Psoas muscle (tissue), 8 donors: ENCODE results near the gene SBNO2. TPM values are rescaled to one million over a fixed set of nuclear protein-coding genes. Genes with fewer than 3 reads are reported as not detected.

Source experiments
- ATAC-seq, 4 donors: fragments of 200-7000 bp; cut with Tn5 transposase; one replicate each; pipeline ENCODE4 v1.9.1; 2020; ENCODE audit warnings: moderate library complexity in 3 of 4, mild to moderate bottlenecking in 2 of 4
- DNase-seq, 2 donors: peaks; one replicate each; pipeline ENCODE4 v3.0.0-alpha.2; 2020
- H3K27ac ChIP-seq: fragments of 200-600 bp; one replicate; pipeline ENCODE4 v1.8.0; 2022
- H3K27me3 ChIP-seq, 3 donors: fragments of 200-600 bp in 1 of 3; one replicate each; pipeline versions ENCODE4 v1.6.1 to v1.8.0; 2013 to 2022; ENCODE audit warnings: low read length in 2 of 3, mild to moderate bottlenecking in 2 of 3, moderate library complexity in 1 of 3; ENCODE audit not compliant: insufficient read depth in 3 of 3
- H3K36me3 ChIP-seq, 2 donors: fragments of 200-600 bp in 1 of 2; one replicate each; pipeline versions ENCODE4 v1.6.1 to v1.8.0; 2013 to 2022; ENCODE audit warnings: low read depth in 1 of 2, mild to moderate bottlenecking in 1 of 2, moderate library complexity in 1 of 2; ENCODE audit not compliant: insufficient read depth in 1 of 2
- H3K4me1 ChIP-seq: fragments of 200-600 bp; one replicate; pipeline ENCODE4 v1.8.0; 2022
- H3K4me3 ChIP-seq: fragments of 200-600 bp; one replicate; pipeline ENCODE4 v1.8.0; 2022; ENCODE audit warnings: mild to moderate bottlenecking
- H3K9me3 ChIP-seq: fragments of 200-600 bp; one replicate; pipeline ENCODE4 v1.8.0; 2022
- WGBS, 3 donors: extraction: QIAGEN DNeasy Blood & Tissue Kit; methylation state at CpG; one replicate each; pipeline versions ENCODE4 v1.1.6 to v1.1.7; 2013; 5-methylcytosine and 5-hydroxymethylcytosine counted together
- intact Hi-C, 2 donors: fragments of 100-400 bp; cut with DNase I; formaldehyde crosslinking; loops; one replicate each; pipeline versions ENCODE4 v1.11.0 to v1.14.2; 2022
- polyA plus RNA-seq, 3 donors: library from polyadenylated mRNA; stranded (reverse); fragments of 200-250 nt; gene quantifications; one replicate each; pipeline ENCODE4 v1.2.3, GENCODE V29; 2013
- total RNA-seq, 4 donors: library from RNA; stranded (reverse); fragmentation: NEBNext Ultra II Directional in 2 of 4; extraction: Animal tissue kit (Norgen Biotek cat#: 25700) in 2 of 4; gene quantifications; one replicate each; pipeline versions ENCODE4 v1.2.1 to v1.2.4, GENCODE V29; 2021 to 2023
- TF ChIP-seq, protein P1 (sequence below): fragments of 200-600 bp; IDR thresholded peaks from one replicate; pipeline ENCODE4 v1.8.0; 2022; ENCODE audit warnings: antibody characterized with exemption
- donor health status: healthy with polysubstance abuse.
- donor health status: DM: no; HTN: no; CAD: no; lungs with moderate emphysema.
- donor health status: Bipolar disorder and iron deficiency.
- donor health status: healthy.
- donor health status: DM: yes; HTN: yes; CAD: no.
- donor health status: DM: no; HTN: no; CAD: no.
- donor health status: DM: no; HTN: no; CAD: no.
- donor health status: DM: yes; HTN: yes; CAD: no.

Gene SBNO2
- total and polyA plus RNA-seq, 7 donors, result 18.5 to 138 (median 47.2) TPM

DNA sequence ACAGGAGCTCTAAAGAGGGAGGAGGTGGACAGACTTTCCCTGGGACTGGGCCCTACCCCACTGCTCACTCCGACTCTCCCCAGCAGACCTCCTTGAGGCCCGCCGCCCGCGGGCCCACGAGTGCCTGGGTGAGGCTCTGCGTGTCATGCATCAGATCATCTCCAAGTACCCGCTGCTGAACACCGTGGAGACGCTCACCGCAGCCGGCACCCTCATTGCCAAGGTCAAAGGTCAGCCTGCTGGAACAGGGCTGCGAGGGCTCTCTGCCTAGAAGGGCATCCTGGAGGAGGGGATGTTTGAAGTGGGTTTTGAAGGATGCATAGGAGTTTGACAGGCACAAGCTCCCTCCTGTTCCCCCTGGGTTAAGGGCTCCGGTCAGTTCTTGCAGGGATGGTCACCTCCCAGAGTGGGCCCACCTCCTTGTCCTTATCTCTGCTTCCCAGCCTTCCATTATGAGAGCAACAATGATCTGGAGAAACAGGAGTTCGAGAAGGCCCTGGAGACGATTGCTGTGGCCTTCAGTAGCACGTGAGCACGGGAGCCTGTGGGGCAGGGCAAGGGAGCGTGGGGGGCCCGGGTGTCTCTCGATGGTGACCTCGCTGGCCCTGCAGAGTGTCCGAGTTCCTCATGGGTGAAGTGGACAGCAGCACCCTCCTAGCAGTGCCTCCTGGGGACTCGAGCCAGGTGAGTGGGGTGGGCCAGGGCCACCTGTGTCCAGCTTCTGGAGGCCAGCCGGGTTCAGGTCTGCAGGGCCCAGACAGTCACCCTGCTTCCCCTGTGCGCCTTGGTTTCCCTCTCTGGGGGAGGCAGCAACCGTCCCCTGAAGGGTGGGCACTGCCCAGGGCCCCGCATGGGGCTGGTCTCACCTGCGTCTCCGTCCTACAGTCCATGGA lies 100.8 kb downstream of the SBNO2 start:
- TF ChIP-seq, protein P1, sequence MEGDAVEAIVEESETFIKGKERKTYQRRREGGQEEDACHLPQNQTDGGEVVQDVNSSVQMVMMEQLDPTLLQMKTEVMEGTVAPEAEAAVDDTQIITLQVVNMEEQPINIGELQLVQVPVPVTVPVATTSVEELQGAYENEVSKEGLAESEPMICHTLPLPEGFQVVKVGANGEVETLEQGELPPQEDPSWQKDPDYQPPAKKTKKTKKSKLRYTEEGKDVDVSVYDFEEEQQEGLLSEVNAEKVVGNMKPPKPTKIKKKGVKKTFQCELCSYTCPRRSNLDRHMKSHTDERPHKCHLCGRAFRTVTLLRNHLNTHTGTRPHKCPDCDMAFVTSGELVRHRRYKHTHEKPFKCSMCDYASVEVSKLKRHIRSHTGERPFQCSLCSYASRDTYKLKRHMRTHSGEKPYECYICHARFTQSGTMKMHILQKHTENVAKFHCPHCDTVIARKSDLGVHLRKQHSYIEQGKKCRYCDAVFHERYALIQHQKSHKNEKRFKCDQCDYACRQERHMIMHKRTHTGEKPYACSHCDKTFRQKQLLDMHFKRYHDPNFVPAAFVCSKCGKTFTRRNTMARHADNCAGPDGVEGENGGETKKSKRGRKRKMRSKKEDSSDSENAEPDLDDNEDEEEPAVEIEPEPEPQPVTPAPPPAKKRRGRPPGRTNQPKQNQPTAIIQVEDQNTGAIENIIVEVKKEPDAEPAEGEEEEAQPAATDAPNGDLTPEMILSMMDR, result no peak
- no peak for ATAC-seq
- Histone ChIP-seq H3K4me1 (peaks cover 3% of the 10 kb centered on the region), H3K9me3 (no peaks in the 10 kb centered on the region), H3K4me3 (no peak overlapping the region), H3K27me3 (peaks cover 0 to 44% (median 23%) of the 10 kb centered on the region in 3 donors), H3K27ac (no peak overlapping the region), H3K36me3 (no peaks in the 10 kb centered on the region)
- DNase-seq, result peak in 1 of 2 donors; percentile 47
- intact Hi-C loops, result no loop called here
- 87 to 91% (median 89%) methylated on average over 30 of the region's 30 CpGs for WGBS, 3 donors

DNA sequence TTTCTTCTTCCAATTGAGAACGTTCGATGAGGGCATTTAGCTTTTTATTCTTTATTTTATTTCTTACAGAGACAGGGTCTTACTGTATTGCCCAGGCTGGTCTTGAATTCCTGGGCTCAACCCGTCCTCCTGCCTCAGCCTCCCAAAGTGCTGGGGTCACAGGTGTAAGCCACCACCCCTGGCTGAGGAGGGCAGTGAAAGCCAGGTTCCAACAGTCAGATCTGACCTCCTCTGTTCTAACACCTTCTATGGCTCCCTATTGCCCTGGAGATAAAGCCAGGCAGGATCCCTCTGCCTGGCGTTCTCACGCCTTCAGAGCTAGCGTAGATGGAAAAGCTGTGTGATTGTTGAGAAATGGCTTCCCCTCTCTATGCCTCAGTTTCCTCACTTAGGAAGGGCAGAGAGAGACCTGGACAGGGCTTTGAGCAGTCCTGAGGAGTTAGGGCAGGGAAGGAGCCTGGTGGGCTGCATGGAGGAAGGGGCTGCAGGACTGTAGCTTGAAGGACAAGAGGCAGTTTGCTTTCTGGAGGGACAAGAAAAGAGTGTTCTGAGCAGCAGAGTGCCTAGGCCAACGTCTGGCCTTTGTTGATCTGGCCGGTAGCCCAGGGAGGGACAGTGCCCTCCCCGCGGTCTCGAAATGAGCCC lies 101.6 kb downstream of the SBNO2 start:
- Histone ChIP-seq H3K27me3 (peaks cover 0 to 51% (median 30%) of the 10 kb centered on the region in 3 donors), H3K4me3 (no peak overlapping the region), H3K36me3 (no peaks in the 10 kb centered on the region), H3K4me1 (peaks cover 3% of the 10 kb centered on the region), H3K27ac (no peak overlapping the region), H3K9me3 (no peaks in the 10 kb centered on the region)
- intact Hi-C loops, result no loop called here
- 80 to 83% (median 81%) methylated on average over 11 of the region's 11 CpGs for WGBS, 3 donors
- no peak for ATAC-seq
- TF ChIP-seq, protein P1, result no peak
- DNase-seq, result no peak

DNA sequence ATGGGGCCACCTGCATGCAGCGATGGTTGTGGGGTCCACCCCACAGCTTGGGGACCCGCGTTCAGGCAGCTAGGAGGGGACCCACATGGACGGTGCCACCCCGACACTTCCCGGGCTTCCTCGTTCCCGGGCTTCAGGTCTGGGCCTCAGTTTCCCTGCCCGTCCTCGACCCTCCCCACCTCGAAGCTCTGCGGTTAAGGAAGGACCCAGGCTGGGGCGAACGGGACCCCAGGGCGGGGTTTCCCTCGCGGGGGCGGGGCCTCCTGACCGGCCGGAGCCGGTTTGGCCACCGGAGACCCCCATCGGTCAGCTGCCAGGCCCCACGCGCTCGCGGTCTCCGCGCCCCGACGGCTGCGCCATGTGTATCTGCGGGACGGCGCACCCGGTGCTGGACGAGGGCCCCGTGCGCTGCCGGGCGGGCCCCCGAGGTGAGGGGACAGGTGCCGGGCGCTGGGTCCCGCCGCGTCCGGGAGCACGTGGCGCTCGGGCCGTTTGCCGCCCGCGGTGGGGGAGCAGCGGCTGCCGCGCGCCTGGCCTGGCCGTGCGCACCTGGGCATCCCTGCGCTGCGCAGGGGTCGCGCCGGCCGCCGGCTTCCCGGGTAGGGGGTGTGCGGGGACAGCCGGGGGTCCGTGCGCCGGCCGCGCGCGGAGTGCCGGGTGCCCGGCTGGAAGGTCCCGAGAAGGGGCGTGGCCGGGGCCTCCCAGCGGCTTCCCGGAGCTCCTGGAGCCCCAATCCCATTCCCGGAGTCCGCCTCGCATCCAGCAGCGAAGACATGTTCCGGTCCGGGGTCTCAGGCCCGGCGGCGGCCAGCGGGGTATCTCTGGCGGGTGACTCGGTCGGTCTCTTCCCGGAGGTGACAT lies 102.9 kb downstream of the SBNO2 start:
- H3K27me3 ChIP-seq, result peaks cover 0 to 64% (median 36%) of the 10 kb centered on the region in 3 donors
- no peaks in the 10 kb centered on the region for H3K36me3 ChIP-seq
- intact Hi-C loops, result no loop called here
- peaks cover 10% of the 10 kb centered on the region for H3K4me1 ChIP-seq
- H3K27ac ChIP-seq, result no peak overlapping the region
- peak overlapping the region; percentile 30 for H3K4me3 ChIP-seq
- peak; percentile 17 to 51 for DNase-seq
- H3K9me3 ChIP-seq, result no peaks in the 10 kb centered on the region
- TF ChIP-seq, protein P1, result no peak
- no peak for ATAC-seq
- 4 to 7% (median 5%) methylated on average over 57 to 99 of the region's 99 CpGs for WGBS, 3 donors

GRCh38 chr19:1070576-1070930 lies 103.5 kb downstream of the SBNO2 start:
- H3K4me1 ChIP-seq, result peaks cover 14% of the 10 kb centered on the region
- intact Hi-C loops, result no loop called here
- ATAC-seq (no peak), DNase-seq (peak in 1 of 2 donors; percentile 37)
- WGBS, 3 donors, result 8 to 12% (median 9%) methylated on average over 19 to 21 of the region's 21 CpGs
- no peak overlapping the region for H3K4me3 ChIP-seq
- H3K27ac ChIP-seq, result no peak overlapping the region
- H3K9me3 ChIP-seq, result no peaks in the 10 kb centered on the region
- TF ChIP-seq, protein P1, result no peak
- H3K36me3 ChIP-seq, result no peaks in the 10 kb centered on the region
- peaks cover 0 to 69% (median 39%) of the 10 kb centered on the region in 3 donors for H3K27me3 ChIP-seq
